ENCODE results near the gene LHFPL6.

The LHFPL6 gene

DNA sequence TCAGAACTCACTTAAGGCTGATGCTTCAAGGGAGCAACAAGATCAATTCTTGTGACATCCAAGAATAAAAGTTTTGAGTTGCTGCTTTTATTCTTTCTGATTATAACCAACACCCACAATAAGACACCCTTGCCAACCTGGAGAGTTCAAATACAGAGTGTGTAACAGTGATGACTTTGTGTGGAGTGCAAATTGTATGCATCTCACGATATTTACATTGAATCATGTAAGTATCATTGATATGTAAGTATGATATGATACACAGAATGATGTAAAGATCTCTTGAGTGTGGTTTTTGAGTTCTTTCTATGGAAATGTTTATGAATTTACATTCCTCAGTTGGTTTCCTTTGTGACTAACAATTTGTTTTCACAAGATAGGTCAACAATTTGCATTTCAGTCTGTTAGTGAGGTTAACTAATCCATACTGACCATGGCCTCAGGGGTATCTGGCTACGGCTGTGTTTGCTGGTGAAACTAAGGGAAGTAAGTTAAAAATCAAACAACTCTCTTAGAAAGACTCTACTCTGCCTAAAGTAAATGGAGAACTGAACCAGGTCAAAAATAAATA lies 12.4 kb downstream of the LHFPL6 start:
- no peak for DNase-seq

DNA sequence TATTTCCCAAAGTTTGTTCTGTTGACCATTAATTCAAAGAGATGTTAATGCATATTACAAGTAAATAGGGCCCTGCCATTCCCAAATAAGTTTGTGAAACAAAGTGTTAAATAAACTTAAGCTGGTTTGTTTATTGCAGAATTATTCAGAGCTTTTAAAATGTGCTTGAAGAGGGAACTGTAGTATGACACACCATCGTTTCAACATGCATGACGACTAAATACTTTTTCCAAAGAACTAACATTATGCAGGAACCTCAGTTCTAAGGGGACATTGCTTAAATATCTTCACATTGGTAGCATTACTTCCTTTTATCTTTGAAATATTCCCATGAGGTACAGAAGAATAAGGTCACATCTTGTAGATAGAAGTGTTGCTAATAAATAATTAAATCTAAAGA lies 14.6 kb downstream of the LHFPL6 start:
- DNase-seq: no peak

DNA sequence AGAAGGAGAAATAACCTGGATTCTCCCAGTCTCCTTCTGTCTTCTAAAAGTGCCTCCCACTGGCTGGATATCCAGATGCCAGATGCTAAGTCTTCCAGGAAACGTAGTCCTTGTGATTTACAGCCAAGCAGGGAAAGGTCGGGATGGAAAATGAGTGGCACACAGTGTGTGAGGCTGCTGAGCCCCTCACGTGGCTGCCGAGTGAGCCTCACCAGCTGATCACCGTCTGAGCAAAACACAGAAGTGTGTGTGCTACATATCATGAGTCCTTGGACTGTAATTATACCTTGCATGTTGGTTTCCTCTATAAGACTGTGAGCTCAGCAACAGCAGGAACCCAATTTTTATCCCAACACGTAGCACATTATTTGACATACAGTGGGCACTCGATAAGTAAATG lies 15.1 kb downstream of the LHFPL6 start:
- no peak for DNase-seq

DNA sequence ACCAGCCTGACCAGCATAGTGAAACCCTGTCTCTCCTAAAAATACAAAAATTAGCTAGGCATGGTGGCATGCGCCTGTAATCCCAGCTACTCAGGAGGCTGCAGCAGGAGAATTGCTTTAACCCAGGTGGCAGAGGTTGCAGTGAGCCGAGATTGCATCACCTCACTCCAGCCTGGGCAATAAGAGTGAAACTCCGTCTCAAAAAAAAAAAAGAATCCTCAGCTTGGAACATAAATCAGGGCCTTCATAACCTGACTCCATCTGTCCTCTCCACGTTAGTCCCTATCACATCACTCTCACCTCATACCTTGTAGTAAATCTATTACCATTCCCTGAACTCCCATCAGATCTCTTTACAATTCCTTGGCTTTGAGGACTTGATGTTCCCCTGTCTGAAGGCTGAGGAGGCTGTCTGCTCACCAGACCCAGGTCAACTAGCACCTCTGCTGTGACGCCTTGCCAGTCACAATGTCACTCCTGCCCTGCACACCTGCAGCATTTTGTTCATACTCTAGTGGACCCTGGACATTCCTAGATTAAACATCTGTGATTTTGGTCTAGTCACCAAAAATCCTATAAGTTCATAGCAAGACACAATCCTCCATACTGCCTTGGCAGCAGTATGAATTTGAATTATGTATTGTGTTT lies 15.9 kb downstream of the LHFPL6 start:
- no peak for DNase-seq

DNA sequence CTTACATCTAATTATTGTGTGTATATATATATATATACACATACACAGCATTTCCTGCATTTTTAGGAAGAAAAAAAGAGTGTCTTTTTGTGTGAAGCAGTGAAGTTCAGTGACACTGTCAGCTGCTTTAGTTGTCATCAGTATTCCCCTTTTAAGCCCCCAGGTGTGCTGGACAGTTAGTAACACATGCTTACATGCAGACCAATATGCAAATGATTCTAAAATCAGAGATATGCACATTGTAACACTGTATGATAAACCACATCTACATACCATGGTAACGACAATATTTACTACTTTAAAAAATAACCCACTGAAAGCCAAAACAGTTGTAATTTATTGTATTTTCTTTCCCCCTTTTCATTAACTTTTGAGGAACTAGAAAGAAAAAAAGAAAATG lies 16.8 kb downstream of the LHFPL6 start:
- DNase-seq: no peak

DNA sequence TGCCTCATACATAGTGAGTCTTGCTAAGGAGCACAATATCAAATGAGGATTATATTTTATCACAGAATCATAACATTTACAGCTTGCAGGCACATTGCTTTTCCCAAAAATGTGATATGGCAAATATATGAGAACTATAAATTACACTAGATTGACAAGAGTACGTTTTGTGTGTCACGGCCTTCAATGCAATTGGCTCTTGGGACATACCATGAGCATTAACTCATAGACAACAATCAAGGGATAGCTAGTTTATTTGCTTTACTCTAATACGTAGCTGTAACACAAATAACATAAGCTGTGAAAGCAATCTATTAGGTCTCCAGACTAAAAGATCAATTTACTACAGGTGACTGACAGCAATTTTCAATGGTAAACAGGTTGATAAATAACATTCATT lies 17.8 kb downstream of the LHFPL6 start:
- no peak for DNase-seq

DNA sequence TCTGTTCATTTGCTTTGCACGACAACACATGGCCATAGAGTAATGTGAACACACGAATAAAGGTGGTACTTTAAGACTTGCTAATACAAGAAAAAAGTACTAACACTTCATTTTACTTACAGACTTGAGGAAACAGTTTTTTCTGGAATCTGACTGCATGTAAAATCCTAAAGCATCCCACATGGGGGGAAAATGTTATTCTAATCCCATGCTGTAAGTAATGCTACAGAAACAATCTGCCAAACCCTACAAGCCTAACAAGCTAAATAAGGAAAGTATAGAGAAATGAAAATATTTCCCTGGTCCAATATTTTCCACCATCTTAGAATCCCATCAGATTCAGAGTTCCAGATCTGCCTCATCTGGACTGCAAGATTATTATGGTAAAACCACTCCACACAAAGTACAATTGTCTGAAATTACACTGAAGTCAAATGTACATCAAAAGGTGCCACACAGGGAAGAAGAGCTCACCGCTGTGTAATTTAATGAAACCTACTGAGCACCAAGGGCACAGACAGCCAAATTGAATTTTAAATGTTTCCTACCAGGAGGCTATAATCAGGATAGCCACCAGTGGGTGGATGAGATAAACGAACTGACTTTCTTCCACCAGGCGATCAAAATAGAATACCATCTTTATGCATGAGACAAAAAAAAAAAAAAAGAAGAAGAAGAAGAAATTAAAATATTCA lies 22.0 kb downstream of the LHFPL6 start:
- no peak for DNase-seq

DNA sequence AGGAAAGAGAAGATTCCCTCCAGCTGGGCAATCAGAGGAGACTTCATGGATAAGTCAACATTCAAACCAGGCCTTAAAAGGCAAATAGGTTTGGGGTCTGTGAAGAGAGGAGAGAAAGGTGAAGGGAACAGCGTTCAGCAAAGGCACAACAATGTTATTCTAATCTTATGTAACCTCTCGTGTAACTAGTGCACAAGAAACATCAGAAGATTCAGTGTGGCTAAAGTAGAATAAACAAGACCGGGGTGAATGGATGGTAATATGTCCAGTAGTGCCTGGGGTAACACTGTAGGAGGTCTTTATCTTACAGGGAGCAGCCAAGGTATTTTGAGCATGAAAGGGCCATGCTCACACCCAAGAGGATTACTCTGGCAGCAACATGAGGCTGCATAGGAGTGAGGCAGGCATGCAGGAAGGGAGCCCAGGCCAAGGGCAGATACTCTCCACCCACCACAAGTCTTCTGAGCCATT lies 24.1 kb downstream of the LHFPL6 start:
- DNase-seq: no peak

DNA sequence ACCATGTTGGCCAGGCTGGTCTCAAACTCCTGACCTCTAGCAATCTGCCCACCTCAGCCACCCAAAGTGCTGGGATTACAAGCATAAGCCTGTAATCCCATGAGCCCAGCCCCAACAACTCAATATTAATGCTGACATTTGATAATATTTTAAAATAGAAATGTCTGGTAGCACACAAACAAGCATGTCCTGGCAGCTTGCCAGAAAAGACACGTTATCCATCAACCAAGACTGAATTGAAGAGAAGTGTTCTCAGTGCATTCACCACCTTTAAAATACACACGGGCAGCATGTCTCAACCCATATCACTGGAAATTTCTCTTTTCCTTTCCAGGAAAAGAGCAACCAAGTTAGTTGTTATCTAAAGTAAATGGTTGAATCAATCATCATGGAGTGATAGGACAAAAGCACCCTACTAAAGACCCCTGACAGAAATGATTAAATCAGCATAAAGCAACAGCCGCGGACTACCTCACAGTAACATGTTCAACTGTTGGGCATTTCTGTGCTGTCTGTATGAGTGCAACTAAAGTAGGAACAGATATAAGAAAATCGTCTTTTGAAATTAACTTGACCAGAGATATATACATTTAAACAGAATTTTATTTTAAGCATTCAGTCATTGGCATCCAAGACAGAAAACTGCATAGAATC lies 25.0 kb downstream of the LHFPL6 start:
- DNase-seq: no peak

DNA sequence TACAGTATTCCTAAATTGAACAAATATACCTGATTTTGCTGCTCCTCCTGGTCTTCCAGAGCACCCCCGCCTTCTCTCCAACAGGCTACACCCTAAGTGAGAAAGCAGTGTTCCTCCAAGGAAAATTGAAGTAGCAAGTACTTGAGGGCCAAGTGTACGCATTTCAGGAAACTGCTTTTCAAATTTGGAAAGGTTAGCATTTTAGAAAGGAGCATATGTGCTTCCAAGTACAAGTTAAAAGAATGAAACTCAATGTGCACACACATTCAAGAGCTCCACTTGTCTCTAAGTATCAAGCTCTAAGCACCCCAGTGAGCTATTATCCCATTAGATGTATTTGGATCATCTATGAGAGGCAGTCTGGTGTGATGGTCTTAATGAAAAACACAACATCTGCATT lies 25.8 kb downstream of the LHFPL6 start:
- DNase-seq: no peak

DNA sequence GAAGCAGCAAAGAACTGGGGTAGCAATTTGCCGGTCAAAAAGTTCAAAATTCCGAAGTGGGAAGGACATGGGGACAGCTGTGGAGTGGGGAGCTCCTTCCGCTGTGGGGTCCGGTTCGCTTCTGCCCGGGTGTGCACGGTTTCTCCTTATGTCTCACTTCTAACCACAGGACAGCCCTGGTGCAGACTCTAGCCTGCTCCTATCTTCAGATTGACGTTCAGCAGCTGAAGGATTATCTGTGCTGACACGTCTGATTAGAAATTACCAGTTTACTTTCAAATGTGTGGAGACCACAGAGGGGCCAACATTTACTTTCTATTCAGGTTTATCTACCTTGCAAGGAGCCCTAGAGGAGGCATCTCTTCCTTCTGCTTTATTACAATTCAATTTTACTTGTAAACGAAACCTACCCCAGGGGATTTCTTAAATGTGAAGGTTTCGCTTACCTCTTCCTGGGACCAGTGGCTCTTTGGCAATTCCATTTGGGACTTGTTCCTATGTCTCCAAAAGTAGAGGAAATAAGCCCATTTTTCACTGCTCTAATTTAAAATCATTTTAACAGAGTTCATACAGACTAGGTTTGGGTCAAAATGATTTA lies 27.3 kb downstream of the LHFPL6 start:
- no peak for DNase-seq

DNA sequence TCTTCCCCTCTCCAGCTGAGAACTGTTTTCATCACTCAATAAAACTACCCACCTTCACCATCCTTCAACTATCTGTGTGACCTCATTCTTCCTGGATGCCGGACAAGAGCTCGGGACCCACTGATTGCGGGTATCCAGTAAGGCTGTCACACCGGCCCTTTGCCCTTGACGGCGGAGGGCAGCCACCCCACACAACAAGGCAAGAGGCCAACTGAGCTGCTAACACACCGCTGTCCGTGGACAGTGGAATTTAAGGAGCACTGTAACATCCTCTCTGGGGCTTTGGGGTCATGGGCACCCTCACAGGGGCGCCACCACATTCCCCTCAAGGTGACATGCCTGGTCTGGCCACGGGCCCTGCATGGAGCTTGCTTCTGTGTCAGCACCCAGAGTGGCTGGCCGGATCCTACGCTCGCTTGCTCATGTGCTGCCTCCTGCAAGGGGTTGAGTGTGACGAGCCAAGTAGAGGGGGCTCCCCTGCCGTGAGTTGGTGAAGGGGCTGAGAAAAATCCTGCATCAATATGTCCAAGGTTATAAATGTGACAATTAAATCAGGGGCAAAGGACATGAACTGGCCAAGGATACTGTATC lies 31.4 kb downstream of the LHFPL6 start:
- no peak for DNase-seq

DNA sequence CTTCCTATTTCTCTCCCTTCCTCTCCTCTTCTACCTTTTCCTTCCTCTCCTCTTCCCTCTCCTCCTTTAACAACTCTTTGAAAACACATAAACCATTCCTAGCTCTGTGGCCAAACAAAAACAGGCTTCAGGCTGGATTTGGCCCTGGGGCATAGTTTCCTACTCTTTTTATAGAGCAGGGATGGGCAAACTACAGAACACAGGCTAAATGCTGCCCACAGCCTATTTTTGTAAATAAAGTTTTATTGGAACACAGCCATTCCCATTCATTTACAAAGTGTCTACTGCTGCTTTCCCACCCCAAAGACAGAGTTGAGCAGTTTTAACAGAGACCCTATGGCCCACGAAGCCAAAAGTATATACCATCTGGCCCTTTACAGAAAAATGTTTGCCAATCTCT lies 35.4 kb downstream of the LHFPL6 start:
- no peak for DNase-seq

DNA sequence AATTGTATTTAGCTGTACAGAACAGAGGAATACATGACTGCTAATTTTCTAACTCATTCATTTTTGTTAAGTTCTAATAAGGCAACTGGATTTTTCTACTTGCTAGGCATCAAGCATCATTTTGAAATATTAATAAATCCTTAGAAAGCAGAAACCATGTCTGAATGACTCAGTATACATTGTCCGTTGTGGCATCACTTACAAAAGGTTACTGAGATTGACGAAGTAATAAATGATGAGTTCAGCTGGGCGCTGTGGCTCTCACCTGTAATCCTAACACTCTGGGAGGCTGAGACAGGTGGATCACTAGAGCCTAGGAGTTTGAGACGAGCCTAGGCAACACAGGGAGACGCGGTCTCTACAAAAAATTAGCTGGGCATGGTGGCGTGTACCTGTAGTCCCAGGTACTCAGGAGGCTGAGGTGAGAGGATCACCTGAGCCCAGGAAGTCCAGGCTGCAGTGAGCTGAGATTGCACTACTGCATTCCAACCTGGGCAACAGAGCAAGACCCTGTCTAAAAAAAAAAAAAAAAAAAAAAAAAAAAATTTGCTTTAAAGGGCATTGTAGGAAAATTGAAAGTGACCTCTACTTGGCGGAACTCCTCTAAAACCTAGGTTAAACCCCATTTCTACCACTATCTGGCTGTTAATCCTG lies 36.6 kb downstream of the LHFPL6 start:
- no peak for DNase-seq

DNA sequence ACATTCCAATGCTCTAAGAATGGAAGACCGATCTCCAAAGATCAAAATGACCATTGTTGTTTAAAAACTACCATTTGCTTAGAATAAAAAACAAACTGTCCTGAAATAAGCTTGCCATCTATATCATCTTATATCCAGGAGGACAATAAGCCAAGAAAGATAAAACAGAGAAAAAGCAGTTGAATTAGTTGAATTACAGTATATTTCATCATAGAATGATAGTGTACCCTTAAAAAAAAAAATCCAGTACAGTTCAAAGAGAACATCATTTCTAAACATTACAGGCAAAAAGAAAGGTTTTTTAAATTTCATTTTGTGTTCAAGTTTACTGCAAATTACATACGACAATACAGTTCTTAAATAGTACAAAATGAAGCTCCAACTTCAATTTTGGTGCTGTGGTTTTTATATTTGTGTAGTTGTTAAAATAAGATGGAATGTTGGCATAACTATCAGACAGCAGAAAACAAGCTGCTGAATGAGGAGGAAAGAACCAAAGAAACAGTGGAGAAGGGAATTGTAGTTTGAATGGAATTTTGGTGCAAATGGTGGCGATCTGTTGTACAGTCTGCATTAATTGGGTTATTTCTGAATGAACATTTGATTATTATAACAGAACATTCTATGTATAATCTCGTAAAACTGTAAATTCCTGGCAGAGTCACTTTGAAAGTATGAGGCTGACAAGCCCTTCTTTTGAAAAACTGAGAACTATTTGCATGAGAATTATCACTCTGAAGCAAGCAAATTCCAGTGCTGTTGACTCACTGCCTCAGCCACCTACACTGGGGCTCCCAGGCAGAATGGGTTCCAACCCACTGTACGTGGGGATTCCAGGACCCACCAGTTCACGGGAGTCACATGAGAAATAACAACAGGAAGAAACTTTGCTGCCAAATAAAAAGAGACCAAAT lies 37.7 kb downstream of the LHFPL6 start:
- no peak for DNase-seq

DNA sequence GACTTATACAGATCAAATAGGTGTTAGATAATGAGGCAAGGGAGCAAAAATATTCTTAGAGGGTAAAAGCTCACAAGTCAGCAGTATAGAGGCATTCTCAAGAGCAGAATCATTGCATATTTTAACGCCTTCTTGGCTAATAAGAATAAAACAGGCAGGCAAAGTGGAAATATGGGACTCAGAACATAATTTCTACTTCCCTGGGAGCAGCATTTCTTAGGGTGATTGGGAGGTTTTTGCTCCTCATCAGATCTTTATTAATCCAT lies 39.6 kb downstream of the LHFPL6 start:
- DNase-seq: no peak

DNA sequence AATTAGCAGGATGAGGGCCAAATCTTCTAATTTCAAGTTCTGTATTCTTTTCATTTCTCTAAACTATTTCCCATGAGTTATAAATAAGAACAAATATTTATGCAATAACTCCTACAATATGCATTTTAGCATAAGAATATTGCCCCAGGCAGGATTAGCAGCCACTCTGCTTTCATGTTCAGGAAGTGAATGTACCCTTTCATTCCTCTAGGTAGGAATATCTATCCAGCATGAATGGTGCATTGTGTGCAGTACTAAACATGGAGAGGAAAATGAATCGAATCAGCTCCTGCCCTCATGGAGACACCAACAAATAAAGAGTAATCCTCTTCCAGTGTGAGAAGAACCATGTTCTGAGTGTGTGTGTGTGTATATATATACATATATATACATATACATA lies 41.0 kb downstream of the LHFPL6 start:
- DNase-seq: no peak

DNA sequence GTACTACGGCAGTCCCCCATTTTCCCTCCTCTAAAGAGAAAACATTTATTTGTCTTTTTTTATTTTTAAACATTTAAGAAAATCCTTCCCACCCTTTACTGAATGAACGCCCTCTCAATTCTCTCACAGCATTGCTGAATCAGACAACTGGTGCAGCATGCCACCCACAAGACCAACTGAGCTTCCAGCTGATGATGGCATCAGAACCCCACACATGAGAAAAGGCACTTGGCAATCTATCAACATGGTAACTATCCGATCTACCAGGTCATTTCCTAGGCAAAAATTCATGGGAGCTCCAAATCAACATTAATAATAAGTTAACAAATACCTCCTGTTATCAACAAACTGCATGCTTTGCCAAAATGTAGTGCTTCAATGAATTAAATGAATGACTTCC lies 43.1 kb downstream of the LHFPL6 start:
- DNase-seq: no peak

DNA sequence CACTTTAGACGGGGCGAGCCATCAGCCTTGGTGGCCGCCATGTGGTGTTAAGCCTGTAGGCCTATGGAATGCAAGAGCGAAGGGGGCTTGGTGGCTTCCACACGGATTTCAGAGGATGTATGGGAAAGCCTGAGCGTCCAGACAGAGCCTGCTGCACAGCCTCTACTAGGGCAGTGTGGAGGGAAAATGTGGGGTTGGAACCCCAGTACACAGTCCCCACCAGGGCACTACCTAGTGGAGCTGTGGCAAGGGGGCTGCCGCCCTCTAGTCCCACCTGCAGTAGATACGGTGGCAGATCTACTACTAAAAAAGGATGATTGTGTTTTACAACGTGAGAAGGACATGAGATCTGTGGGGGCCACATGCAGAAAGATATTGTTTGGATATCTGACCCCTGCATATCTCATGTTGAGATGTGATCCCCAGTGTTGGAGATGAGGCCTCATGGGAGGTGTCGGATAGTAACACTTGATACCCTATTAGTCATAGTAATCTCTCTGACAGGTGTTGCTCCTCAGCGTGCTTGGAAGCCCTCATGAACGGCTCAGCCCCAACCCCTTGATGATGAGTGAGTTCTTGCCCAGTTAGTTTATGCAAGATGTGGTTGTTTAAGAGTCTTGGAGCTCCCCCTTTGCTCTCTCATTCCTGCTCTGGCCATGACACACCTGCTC lies 45.6 kb downstream of the LHFPL6 start:
- no peak for DNase-seq

DNA sequence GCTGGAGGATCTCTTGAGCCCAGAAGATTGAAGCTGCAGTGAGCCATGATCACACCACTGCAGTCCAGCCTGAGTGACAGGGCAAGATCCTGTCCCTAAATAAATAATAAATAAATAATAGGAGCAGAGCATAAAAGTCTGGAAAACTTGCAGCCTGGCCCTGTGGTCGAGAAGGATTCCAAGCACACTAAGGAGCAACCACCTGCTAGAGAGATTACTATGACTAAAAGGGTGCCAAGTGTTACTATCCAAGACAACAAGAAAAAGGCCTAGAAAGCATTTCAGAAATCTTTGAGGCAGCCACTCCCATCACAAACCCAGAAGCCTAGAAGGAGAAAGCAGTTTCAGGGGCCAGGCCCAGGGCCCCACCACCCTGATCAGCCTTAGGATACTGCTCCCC lies 46.1 kb downstream of the LHFPL6 start:
- DNase-seq: no peak

DNA sequence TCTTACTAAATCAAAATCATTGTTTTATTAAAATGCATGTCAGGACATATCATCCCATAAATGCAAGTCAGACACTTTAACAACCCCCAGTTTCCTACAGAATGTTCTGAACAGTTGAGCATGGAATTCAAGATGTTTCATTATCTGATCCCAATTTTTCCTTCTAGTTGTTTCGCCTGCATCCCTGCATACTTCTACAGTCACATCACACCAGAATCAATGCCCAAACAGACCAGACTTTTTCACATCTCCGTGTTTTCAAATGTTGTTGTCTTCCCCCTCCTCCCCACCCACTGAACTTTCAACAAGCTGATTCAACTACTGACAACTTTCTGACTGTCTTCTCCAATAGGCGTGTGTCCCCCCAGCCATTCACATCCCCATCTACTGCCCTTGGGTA lies 48.6 kb downstream of the LHFPL6 start:
- no peak for DNase-seq
